BE2C (cell line): ENCODE data around the gene NUP62.

Experiments
- DNase-seq: peaks from one replicate; pipeline ENCODE4 v3.0.0-alpha.2; 2020
- H3K27me3 ChIP-seq: fragments of 250-450 bp; sonication (Bioruptor Pico); 2 replicates; pipeline ENCODE4 v1.5.1; 2020; ENCODE audit warnings: mild to moderate bottlenecking
- H3K36me3 ChIP-seq: fragments of 250-450 bp; sonication (Bioruptor Pico); 2 replicates; pipeline ENCODE4 v1.5.1; 2020; ENCODE audit warnings: mild to moderate bottlenecking
- H3K4me1 ChIP-seq: fragments of 250-450 bp; sonication (Bioruptor Pico); 2 replicates; pipeline ENCODE4 v1.5.1; 2020
- H3K4me3 ChIP-seq: 2 replicates; pipeline ENCODE4 v1.5.1; 2011; ENCODE audit warnings: low read depth, low read length
- H3K9me3 ChIP-seq: fragments of 250-450 bp; sonication (Bioruptor Pico); 2 replicates; pipeline ENCODE4 v1.5.1; 2020
- TF ChIP-seq, protein P1 (sequence below): IDR thresholded peaks from 2 replicates; pipeline ENCODE4 v1.5.1; 2012; ENCODE audit warnings: mild to moderate bottlenecking, low read depth, low read length

Gene NUP62

GRCh38 chr19:49957262-49957915 lies 28.1 kb upstream of the NUP62 start:
- 0 out of 2 replicates have a peak, but pooled peaks cover 4% of the 10 kb centered on the region for H3K27me3 ChIP-seq
- H3K36me3 ChIP-seq, result no peaks in the 10 kb centered on the region
- no peaks in the 10 kb centered on the region for H3K4me1 ChIP-seq
- H3K9me3 ChIP-seq, result no peaks in the 10 kb centered on the region
- TF ChIP-seq, protein P1, sequence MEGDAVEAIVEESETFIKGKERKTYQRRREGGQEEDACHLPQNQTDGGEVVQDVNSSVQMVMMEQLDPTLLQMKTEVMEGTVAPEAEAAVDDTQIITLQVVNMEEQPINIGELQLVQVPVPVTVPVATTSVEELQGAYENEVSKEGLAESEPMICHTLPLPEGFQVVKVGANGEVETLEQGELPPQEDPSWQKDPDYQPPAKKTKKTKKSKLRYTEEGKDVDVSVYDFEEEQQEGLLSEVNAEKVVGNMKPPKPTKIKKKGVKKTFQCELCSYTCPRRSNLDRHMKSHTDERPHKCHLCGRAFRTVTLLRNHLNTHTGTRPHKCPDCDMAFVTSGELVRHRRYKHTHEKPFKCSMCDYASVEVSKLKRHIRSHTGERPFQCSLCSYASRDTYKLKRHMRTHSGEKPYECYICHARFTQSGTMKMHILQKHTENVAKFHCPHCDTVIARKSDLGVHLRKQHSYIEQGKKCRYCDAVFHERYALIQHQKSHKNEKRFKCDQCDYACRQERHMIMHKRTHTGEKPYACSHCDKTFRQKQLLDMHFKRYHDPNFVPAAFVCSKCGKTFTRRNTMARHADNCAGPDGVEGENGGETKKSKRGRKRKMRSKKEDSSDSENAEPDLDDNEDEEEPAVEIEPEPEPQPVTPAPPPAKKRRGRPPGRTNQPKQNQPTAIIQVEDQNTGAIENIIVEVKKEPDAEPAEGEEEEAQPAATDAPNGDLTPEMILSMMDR, result no peak
- no peak overlapping the region for H3K4me3 ChIP-seq
- no peak for DNase-seq

- Histone ChIP-seq H3K9me3 (no peaks in the 10 kb centered on the region), H3K4me3 (no peak overlapping the region), H3K4me1 (no peaks in the 10 kb centered on the region), H3K36me3 (no peaks in the 10 kb centered on the region), H3K27me3 (0 out of 2 replicates have a peak, but pooled peaks cover 4% of the 10 kb centered on the region)
- TF ChIP-seq, protein P1, result no peak
- DNase-seq, result no peak
These were observed 26.8 kb upstream of the NUP62 start for GRCh38 chr19:49956115-49956495.

GRCh38 chr19:49954933-49955332 lies 25.6 kb upstream of the NUP62 start:
- no peak for DNase-seq
- Histone ChIP-seq H3K4me1 (no peaks in the 10 kb centered on the region), H3K27me3 (0 out of 2 replicates have a peak, but pooled peaks cover 4% of the 10 kb centered on the region), H3K36me3 (no peaks in the 10 kb centered on the region), H3K9me3 (no peaks in the 10 kb centered on the region), H3K4me3 (no peak overlapping the region)
- TF ChIP-seq, protein P1, result no peak

DNA sequence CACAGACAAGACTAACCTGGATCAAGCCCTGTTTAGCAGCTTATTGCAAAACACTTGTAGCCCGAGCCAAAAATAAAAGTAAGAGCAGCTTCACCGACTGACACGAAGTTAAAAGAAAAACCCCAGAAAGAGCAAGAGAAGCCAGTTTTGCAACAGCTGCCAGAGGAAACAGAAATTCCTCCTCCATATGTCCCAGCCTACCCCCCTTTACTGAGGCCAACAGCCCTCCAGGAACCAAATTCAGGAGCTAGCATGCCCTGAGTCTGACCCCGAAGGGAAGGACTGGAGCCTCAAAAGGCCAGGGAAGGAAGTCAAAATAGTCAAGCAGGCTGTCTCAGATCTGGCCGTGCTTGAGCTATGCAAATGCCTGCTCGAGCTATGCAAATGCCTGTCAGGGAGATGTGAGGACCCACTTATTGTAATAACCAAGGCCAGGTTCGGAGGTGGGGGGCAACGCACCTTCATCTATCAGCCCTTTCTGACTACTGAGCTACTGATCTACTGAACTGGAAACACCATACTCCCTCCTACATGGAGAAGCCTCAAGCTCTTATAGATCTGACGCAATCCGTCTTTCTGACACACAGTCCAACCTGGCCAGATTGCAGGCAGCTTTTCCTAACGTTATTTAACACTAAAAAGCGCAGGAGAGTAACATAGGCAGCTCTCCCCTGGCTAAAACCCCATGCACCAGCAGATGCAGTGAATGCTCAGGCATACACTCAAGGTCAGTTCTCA lies 25.0 kb upstream of the NUP62 start:
- Histone ChIP-seq H3K4me3 (no peak overlapping the region), H3K4me1 (no peaks in the 10 kb centered on the region), H3K9me3 (no peaks in the 10 kb centered on the region), H3K27me3 (0 out of 2 replicates have a peak, but pooled peaks cover 4% of the 10 kb centered on the region), H3K36me3 (no peaks in the 10 kb centered on the region)
- DNase-seq, result no peak
- TF ChIP-seq, protein P1, result no peak

DNA sequence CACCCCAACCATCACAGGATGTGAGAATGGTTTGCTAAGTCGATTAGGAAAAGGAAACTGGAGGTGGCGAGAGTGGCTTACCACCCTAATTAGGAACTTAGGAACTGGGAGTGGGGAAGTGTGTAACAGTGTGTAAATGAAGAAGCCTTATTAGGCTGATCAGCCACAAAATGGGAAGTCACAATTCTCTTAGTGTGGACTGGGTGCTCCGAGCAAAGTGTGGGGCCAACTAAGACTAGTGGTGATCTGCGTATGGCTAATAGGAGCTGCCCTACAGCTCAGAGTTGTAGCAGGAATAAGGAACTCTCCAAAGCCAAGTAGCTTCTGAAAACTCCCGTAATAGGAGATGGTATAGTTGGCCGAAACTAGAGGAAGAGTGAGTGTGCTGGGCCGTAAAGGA lies 24.1 kb upstream of the NUP62 start:
- Histone ChIP-seq H3K4me3 (no peak overlapping the region), H3K4me1 (no peaks in the 10 kb centered on the region), H3K9me3 (no peaks in the 10 kb centered on the region), H3K36me3 (no peaks in the 10 kb centered on the region), H3K27me3 (0 out of 2 replicates have a peak, but pooled peaks cover 4% of the 10 kb centered on the region)
- TF ChIP-seq, protein P1, result no peak
- DNase-seq, result no peak

GRCh38 chr19:49952906-49953305 lies 23.6 kb upstream of the NUP62 start:
- Histone ChIP-seq H3K36me3 (no peaks in the 10 kb centered on the region), H3K4me3 (no peak overlapping the region), H3K9me3 (no peaks in the 10 kb centered on the region), H3K27me3 (0 out of 2 replicates have a peak, but pooled peaks cover under 1% of the 10 kb centered on the region), H3K4me1 (no peaks in the 10 kb centered on the region)
- DNase-seq, result no peak
- TF ChIP-seq, protein P1, result no peak
